ENCODE data around the gene DAB1.

Gene DAB1

DNA sequence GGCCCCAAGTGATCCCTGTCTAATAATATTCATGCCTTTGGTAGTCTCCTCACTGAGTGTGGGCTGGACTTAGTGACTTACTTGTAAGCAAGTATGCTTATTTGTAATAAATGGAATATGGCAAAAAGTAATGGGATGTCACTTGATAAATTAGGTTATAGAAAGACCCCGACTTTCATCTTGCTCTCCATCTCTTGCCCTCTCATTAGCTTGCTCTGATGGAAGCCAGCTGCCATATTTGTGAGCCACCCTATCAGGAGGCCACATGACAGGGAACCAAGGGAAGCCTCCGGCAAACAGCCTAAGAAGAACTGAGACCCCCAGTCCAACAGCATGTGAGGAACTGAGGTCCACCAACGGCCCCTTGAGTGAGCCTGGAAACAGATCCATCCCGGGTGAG is 107.0 kb downstream of the DAB1 start:
- DNase-seq (ENCODE audit: extremely low read depth, insufficient read length) = no peak
- no peaks in the 10 kb centered on the region for H3K36me3 ChIP-seq (ENCODE audit: control insufficient read depth, insufficient read depth, low read length)
- H3K27me3 ChIP-seq (replicated peaks; ENCODE audit: control insufficient read depth, insufficient read depth, low read length) = no peaks in the 10 kb centered on the region
- TF ChIP-seq, protein P1, sequence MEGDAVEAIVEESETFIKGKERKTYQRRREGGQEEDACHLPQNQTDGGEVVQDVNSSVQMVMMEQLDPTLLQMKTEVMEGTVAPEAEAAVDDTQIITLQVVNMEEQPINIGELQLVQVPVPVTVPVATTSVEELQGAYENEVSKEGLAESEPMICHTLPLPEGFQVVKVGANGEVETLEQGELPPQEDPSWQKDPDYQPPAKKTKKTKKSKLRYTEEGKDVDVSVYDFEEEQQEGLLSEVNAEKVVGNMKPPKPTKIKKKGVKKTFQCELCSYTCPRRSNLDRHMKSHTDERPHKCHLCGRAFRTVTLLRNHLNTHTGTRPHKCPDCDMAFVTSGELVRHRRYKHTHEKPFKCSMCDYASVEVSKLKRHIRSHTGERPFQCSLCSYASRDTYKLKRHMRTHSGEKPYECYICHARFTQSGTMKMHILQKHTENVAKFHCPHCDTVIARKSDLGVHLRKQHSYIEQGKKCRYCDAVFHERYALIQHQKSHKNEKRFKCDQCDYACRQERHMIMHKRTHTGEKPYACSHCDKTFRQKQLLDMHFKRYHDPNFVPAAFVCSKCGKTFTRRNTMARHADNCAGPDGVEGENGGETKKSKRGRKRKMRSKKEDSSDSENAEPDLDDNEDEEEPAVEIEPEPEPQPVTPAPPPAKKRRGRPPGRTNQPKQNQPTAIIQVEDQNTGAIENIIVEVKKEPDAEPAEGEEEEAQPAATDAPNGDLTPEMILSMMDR (IDR thresholded peaks at IDR 0.05; ENCODE audit: insufficient read depth, low read length, poor library complexity, severe bottlenecking) = no peak
- H3K4me3 ChIP-seq (replicated peaks; ENCODE audit: low read depth, low read length) = no peak overlapping the region

DNA sequence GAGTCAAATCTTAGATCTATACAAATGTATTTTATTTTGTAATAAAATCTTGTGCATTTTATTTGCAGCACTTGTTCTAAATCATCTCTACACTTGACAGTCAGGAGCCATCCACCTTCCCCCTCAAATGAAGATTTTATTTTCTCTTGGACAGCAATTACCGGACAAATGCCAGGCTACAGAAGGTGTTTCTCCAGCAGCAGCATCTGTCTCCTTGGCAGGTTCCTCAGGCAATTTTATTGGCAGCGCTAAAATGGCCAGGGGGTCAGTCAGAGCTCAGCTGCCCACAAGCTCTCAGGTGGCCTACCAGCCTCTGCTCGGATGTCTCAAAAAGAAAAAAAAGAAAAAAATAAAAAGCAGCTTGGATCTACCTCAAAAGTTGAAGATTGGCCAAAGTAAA is 107.6 kb downstream of the DAB1 start:
- no peak overlapping the region for H3K4me3 ChIP-seq (replicated peaks; ENCODE audit: low read depth, low read length)
- no peaks in the 10 kb centered on the region for H3K27me3 ChIP-seq (replicated peaks; ENCODE audit: control insufficient read depth, insufficient read depth, low read length)
- no peak for DNase-seq (ENCODE audit: extremely low read depth, insufficient read length)
- TF ChIP-seq, protein P1 (IDR thresholded peaks at IDR 0.05; ENCODE audit: insufficient read depth, low read length, poor library complexity, severe bottlenecking) = no peak
- H3K36me3 ChIP-seq (ENCODE audit: control insufficient read depth, insufficient read depth, low read length) = no peaks in the 10 kb centered on the region

DNA sequence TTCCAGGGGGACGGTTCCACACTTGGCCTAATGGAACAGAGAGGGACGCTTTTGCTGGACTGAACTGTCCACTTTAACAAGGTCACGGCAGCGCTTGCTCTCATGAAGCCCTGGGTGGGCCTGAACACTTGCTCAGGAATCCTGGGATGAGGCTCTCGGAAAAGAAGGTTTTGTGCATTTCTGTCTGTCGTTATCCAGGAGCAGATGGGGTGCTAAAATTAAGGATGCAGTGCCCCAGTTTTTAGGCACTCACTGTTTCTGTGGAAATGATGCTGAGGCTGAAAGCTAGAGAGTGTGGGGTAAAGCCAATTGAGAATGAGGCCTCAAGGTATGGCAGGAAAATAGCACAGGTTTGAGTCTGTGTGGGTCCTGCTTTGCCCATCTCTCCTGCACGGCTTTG is 111.0 kb downstream of the DAB1 start:
- H3K4me3 ChIP-seq (replicated peaks; ENCODE audit: low read depth, low read length) = no peak overlapping the region
- DNase-seq (ENCODE audit: extremely low read depth, insufficient read length) = no peak
- H3K27me3 ChIP-seq (replicated peaks; ENCODE audit: control insufficient read depth, insufficient read depth, low read length) = no peaks in the 10 kb centered on the region; the same call in 1 of the 2 replicates
- TF ChIP-seq, protein P1 (IDR thresholded peaks at IDR 0.05; ENCODE audit: insufficient read depth, low read length, poor library complexity, severe bottlenecking) = no peak
- H3K36me3 ChIP-seq (ENCODE audit: control insufficient read depth, insufficient read depth, low read length) = no peaks in the 10 kb centered on the region

DNA sequence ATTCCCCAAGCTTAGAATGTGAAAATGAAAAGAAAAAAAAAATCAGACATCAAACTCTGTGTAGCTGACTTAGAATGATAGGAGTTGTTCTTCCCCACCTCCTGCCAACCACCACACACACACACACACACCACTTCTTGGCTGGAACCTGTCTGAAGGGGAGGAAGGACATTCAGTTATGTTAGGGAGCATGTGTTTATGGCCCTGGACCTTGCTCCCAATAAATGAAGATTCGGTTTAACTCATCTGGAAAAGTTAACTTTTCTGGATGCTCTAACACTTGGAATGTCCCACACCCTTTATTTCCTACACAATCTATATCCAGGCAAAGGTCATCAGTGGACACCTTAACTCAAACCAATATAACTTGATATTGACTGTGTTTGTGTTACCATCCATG is 112.4 kb downstream of the DAB1 start:
- H3K36me3 ChIP-seq (ENCODE audit: control insufficient read depth, insufficient read depth, low read length) = no peaks in the 10 kb centered on the region
- no peak overlapping the region for H3K4me3 ChIP-seq (replicated peaks; ENCODE audit: low read depth, low read length)
- TF ChIP-seq, protein P1 (IDR thresholded peaks at IDR 0.05; ENCODE audit: insufficient read depth, low read length, poor library complexity, severe bottlenecking) = no peak
- DNase-seq (ENCODE audit: extremely low read depth, insufficient read length) = no peak
- no peaks in the 10 kb centered on the region; the same call in 1 of the 2 replicates for H3K27me3 ChIP-seq (replicated peaks; ENCODE audit: control insufficient read depth, insufficient read depth, low read length)

DNA sequence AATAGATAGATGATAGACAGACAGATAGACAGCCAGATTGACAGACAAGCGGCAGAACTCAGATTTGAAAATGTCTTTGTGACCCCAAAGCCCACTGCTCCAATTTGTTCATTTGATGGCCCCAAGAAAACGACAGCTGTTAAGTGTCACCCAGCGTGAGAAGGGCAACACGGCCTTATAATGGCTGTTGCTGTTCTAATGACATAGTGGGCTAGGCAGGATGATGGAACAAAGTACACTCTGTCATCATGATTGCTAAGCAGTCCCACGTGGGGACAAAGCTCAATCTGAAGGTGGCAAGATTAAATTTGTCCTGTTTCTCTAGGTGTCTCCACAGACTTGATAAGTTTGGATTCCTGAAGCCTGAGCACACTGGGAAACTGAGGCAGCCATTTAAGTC is 112.9 kb downstream of the DAB1 start:
- TF ChIP-seq, protein P1 (IDR thresholded peaks at IDR 0.05; ENCODE audit: insufficient read depth, low read length, poor library complexity, severe bottlenecking) = no peak
- no peaks in the 10 kb centered on the region; the same call in 1 of the 2 replicates for H3K27me3 ChIP-seq (replicated peaks; ENCODE audit: control insufficient read depth, insufficient read depth, low read length)
- no peak for DNase-seq (ENCODE audit: extremely low read depth, insufficient read length)
- no peaks in the 10 kb centered on the region for H3K36me3 ChIP-seq (ENCODE audit: control insufficient read depth, insufficient read depth, low read length)
- no peak overlapping the region for H3K4me3 ChIP-seq (replicated peaks; ENCODE audit: low read depth, low read length)

DNA sequence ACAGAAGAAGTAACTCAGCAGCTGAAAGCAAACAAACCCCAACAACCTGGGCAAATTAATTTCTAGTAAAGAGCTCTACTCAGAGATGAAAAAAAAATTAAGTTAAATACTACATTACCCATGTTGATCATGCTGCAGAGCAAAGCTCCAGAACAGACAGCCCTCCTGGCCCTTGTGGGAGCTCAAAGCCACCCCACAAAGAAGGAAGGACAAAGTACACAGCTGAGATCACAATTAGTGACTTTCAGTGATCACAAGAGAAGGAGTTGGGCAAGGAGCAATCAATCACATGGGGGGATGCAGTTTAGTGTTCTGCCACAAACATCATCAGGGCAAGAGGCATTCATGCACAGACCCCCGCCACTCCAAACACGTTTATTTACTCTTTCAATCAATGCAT is 114.2 kb downstream of the DAB1 start:
- no peak for DNase-seq (ENCODE audit: extremely low read depth, insufficient read length)
- H3K4me3 ChIP-seq (replicated peaks; ENCODE audit: low read depth, low read length) = no peak overlapping the region
- TF ChIP-seq, protein P1 (IDR thresholded peaks at IDR 0.05; ENCODE audit: insufficient read depth, low read length, poor library complexity, severe bottlenecking) = no peak
- H3K36me3 ChIP-seq (ENCODE audit: control insufficient read depth, insufficient read depth, low read length) = no peaks in the 10 kb centered on the region
- H3K27me3 ChIP-seq (replicated peaks; ENCODE audit: control insufficient read depth, insufficient read depth, low read length) = no peaks in the 10 kb centered on the region; the same call in 1 of the 2 replicates

All from GM06990 (cell line).